ENCODE measurements around the gene ME1.
"Not testable (repeated sequence)": the region's sequence is repeated elsewhere in the genome, so short reads cannot be mapped to it uniquely, and the experiment has no call there.

The ME1 gene

DNA sequence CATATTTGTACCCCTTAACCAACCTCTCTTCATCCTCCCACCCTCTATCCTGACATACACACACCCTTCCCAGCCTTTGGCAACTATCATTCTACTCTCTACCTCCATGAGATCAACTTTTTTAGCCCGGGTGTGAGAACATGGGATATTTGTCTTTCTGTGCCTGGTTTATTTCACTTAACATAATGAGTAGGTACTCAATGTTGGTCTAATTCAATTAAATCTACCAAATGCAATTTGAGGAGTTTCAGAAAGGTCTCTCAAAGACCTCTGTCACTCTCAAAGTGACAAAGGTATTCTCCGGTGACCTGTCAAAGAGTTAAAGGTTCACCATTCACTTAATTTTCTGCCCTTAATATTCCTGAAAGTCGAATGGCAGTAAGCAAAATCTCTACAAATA, 87.7 kb downstream of the ME1 start:
- DNase-seq: no peak

DNA sequence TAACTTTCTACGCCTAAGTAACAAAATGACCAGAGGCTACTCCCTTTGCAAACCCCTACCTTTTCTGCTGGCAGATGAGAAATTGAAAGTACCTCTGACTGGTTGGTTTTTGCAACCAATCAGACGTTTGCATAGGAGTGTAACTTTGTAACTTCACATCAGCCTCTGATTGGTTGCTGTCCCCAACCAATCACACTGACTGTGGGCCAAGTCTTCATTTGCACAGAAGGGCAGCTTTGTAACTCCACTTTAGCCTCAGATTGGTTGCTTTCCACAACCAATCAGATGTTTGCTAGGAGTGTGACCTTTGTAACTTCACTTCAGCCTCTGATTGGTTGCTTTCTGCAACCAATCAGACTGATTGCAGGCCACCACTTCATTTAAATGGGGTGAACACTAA, 89.1 kb downstream of the ME1 start:
- no peak for DNase-seq

DNA sequence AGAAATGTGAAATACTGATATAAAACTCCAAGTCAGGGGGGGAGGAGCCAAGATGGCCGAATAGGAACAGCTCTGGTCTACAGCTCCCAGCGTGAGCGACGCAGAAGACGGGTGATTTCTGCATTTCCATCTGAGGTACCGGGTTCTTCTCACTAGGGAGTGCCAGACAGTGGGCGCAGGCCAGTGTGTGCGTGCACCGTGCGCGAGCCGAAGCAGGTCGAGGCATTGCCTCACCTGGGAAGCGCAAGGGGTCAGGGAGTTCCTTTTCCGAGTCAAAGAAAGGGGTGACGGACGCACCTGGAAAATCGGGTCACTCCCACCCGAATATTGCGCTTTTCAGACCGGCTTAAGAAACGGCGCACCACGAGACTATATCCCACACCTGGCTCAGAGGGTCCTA, 96.9 kb downstream of the ME1 start:
- DNase-seq: not testable (repeated sequence)

DNA sequence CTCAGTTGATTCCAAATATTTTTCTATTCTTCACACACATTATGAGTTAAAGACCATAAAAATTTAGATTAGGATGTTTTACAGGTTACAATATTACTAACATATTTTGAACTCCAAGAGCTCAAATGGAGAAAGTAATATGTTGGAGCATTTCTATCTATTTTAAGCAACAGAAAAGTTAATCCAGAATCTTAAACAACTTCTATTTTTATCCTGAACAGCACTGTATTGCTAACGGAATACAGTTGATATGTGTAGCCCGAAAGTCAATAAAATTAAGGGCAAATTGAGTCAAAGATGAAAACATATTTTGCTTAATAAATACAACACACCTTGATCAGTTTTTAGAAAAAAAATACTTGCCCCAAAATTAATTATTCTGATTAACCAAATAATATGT, 97.4 kb downstream of the ME1 start:
- DNase-seq: no peak

DNA sequence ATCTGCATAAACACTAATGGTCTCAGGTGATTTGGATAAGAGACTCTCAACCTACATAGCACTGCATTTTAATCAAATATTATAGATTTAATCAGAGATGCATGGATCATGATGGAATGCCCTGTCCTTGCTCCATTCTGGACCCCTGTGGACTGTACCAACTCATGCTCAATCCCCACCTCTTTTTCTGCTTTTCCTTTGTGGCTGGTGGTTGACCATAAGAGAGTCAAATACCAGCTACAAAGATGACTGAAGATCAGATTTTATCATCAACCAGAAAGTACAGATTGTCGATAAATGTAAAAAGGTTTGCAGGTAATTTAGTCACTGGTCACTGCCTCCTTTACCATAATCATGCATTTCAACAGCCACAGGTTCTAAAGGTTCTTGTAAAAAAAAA, 116.2 kb downstream of the ME1 start:
- no peak for DNase-seq

DNA sequence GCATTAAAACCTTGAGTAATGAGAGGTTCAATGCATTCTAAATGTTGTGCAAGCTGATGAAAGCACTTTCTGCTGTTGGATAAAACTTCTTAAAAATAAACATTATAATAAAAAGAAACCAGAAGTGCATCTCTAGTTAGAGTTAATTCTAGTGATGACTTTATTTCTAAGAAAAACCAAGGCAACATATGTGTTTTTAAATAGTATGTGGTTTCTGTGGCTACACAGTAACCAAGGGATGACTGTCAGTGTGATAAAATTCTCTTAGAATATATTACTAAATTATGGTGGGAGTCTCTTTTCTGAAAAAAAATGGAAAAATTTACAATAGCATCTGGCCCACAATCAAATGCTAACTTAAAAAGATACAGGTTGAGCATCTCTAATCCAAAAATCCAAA, 117.0 kb downstream of the ME1 start:
- DNase-seq: no peak

DNA sequence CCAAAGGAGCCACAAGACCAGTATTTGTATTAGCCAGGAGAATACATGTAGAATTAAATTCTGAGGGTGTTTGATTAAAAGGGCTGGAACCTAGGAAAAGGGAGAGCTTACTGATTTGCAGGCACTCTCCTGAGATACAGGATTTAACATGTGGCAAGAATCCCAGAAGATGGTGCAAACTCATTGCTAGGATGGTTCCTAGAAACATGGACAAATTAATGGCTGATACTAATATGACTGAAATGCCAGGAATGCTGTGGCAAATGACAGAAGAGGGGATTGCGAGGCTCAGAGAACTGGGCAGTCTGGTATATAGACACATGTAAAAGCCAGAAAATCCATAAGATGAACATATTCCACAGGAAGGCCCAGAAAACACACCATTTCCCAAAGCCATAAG, 119.6 kb downstream of the ME1 start:
- DNase-seq: no peak

DNA sequence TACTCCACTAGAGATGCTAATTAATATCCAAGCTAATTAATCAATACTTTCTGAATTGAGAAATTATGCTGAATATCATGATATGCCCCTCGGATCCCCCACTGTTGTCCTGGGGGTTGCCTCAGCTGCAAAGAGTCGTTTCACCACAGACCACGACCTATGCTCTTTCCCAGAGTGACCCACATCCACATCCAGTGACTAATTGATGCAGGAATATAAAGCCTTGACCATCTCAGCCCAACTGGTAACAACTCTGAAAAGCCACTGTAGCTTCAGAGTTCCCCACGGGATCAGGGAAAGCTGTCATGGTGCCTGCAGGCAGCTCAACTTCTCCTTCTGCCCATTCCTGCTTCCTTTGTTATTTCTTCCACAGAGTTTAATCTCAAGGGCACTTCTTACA, 120.8 kb downstream of the ME1 start:
- DNase-seq: no peak

DNA sequence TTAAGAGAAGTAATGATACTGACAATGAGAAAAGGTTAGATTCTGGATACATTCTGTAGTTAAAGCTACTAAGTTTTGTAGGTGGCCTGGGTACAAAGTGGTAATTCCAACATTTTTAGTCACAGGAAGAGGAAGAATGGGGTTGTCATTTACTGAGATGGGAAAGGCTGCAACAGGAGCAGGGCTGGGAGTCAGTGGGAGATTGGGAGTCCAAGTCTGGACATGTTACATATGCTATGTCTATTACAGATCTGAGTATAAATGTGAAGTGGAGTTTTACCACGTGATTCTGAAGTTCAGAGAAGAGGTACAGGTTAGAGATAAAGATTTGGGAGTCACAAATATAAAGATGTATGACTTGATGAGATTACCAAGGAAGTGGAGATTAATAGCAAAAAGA, 121.5 kb downstream of the ME1 start:
- DNase-seq: no peak

DNA sequence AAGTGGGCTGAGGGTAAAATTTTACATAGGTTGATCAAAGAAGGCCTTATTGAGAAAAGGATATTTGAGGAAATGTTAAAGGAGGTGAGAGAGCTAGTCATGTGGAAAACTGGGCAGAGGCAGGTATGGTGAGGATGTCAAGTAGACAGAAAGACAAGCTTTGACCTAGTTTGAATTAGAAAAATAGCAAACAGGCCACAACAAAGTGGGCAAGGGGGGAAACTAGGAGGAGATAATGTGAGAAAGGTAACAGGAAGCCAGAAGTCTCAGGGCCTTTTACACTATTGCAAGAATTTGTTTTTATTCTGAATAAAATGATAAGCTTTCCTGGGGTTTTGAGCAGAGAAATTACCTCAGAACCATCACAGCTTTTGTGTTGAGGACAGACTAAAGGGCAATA, 122.0 kb downstream of the ME1 start:
- DNase-seq: no peak

DNA sequence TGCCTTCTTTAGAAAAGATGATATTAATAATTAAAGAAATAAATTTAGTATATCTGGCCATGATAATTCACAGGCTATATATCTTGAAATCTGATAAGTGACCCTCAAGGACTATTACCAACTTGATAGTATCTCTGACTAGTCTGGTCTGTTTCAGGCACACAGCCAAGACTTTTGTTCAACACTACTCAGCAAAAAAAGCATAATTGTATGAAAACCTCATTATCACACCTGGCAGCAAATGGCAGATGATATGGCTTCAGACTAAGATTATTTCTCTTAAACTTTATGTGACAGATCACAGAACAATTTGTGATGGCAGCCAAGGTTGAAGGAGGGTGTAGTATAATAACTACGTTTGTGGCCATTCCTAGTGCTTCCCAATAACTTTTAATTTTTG, 123.0 kb downstream of the ME1 start:
- DNase-seq: no peak

DNA sequence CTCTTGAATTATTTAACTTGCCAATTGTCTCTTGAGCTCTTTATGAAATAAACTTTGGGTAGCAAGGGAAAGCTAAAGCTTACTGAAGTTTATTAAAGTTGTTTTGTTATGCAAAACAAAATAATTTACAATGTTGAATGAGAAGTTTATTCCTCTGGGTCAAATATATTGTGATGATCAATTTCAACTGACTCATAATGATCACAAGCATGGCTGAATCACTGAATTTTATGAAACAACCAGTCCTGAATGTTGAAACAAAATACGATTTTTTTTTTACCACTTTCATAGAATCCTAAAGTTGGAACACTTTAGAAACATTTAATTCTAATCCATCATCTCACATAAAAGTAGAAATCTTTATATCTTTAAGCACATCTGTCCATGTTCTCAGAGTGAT, 127.4 kb downstream of the ME1 start:
- DNase-seq: no peak

DNA sequence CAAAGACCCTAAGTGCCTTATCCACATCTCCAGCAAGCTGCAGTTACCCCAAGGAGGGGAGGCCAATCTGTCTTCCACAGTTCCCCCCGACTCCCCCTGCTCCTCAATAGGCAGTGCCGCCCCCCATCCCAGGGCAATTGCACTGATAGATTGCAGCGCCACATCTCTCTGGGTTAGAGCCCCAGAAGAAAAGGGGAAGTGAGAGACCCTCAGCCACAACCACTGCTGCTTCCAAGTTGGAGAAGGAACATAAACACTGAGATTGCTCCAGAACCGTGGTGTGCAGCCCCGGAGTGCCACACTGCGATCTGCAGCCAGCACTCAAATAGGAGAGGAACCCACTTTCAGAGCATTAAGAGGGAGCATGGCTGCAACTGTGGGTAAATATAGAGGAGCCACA, 136.2 kb downstream of the ME1 start:
- DNase-seq: no peak

DNA sequence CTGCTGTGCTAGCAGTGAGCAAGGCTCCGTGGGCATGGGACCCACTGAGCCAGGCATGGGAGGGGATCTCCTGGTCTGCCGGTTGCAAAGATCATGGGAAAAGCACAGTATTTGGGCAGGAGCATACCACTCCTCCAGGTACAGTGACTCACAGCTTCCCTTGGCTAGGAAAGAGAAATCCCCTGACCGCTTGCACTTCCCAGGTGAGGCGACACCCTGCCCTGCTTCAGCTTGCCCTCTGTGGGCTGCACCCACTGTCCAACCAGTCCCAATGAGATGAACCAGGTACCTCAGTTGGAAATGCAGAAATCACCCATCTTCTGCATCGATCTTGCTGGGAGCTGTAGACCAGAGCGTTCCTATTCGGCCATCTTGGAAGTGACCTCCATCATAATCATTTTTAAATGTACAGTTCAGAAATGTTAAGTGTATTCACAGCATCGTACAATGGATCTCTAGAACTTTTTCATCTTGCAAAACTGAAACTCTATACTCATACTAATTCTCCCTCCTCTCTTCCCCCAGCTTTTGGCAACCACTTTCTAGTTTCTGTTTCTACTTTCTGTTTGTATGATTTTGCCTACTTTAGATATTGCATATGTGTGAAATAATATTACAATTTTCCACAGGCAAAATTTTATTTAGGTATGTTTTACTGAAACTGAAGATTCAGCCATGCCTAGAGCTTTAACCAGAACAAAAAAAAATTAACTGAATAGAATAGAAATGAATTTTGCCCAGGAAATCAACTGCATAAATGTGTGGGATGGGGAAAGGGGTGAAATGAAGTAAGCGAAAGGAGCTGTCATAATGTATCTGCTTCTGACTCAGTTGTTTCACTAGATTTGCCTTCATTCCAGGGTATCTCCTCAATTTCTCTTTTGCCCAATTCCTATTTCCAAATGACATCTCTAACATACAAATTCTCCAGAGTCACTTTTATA, 137.7 kb downstream of the ME1 start:
- no peak for DNase-seq

DNA sequence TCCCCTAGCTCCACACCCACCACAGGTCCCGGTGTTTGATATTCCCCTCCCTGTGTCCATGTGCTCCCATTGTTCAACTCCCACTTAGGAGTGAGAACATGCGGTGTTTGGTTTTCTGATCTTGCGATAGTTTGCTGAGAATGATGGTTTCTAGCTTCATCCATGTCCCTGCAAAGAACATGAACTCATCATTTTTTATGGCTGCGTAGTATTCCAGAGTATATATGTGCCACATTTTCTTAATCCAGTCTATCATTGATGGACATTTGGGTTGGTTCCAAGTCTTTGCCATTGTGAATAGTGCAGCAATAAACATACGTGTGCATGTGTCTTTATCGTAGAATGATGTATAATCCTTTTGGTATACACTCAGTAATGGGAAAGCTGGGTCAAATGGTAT, 143.6 kb downstream of the ME1 start:
- not testable (repeated sequence) for DNase-seq

DNA sequence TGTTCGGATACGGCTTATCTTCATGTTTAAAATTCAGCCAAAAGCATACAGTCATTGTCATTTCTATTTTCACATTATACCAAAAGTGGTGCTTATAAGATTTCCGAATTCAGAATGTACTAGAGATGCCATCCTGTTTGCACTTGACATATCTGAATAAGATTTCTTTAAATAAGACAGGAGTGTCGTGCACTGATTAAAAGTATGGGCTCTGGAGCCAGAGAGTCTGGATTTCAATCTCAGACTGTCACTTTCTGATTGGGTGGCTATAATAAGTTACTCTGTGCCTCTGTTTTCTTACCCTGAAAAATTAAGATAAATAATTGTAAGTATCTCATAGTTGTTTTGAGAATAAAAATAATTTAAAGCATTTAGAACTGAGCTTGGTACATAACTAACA, 144.9 kb downstream of the ME1 start:
- no peak for DNase-seq

DNA sequence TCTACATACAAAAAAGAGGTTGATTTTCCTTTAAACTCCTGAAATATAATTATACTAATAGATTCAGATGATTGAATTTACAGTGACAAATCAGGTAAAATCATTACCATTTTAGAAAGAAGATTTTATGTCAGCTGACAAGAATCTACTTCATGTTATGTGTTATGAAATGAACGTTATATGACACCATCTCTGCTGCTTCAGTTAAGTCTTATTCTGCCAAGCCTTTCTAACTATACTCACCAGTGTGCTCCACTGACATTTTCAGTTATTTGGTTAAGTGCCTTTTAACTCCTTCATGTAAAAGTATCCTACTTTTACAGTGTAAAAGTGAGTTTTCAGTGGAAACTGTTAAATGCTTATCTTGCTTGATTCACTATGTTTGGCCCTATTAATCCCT, 157.3 kb downstream of the ME1 start:
- no peak for DNase-seq

DNA sequence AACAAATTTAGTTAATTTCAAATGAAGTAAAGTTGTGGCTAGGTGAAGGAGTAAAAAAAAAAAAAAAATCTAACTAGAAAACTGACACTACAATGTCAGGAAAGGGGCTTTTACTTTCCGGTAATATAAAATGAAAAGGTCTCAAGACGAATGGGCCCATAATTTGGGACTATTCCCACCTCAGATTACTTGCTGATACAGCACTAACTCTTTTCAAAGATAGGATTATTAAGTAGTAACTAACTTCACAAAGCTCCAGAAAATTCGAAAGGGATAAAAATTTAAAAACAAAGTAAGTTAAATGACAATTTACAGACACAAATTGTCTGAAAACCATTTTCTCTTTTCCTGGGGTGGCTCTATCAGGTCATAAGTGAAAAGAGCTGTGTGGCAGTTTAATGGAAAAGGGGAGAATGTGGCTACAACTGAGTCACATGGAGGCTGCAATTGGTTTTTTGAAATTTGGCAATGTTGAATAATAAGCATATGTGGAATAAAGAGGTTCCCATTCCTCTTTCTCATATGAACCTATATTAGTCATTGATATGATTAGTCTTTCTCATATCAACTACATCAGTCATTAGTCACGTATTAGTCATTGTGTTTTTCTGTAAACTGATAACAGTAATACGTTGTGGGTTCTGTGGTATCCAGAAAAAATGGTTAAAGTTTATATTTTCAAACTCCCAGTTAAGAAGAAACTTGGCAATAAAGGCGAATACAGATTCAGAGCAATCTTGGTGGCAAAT, 159.7 kb downstream of the ME1 start:
- no peak for DNase-seq

DNA sequence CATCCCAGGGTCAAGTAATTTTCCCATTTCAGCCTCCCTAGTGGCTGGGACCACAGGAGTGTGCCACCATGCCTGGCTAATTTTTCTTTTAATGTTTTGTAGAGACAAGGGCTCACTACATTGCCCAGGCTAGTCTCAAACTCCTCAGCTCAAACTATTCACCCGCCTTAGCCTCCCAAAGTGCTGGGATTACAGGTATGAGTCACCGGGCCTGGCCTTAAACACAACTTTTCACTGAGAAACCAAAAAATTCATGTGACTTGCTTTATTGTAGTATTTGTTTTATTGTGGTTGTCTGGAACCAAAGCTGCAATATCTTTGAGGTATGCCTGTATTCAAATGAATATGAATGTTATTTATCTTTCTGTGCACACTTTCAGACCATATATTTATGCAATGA, 165.5 kb downstream of the ME1 start:
- no peak for DNase-seq

DNA sequence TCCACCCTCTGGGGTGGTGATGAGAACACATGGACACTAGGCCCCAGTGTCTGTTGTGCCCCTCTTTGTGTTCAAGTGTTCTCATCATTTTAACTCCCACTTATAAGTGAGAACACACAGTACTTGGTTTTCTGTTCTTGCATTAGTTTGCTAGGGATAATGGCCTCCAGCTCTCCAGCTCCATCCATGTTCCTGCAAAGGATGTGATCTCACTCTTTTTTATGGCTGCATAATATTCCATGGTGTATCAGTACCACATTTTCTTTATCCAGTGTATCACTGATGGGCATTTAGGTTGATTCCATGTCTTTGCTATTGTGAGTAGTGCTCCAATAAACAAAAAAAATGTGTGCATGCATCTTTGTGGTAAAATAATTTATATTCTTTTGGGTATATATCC, 170.3 kb downstream of the ME1 start:
- DNase-seq: no peak

DNA sequence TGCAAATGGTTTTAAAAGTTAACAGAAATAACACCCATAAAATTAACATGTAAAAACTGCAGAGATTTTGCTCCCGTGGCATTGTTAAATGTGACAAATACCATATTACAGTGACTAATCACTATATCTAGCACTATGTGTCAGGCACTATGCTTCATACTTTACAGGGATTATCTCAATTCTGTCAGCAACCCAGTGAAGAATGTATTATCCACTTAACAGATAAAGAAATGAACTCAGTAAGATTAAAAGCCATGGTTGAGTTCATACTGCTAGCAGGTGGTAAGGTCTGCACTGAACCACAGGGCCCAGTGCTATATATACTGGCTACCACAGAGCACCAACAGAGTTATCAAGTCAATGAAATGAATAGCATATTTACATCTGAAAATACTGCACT, 172.3 kb downstream of the ME1 start:
- no peak for DNase-seq

DNA sequence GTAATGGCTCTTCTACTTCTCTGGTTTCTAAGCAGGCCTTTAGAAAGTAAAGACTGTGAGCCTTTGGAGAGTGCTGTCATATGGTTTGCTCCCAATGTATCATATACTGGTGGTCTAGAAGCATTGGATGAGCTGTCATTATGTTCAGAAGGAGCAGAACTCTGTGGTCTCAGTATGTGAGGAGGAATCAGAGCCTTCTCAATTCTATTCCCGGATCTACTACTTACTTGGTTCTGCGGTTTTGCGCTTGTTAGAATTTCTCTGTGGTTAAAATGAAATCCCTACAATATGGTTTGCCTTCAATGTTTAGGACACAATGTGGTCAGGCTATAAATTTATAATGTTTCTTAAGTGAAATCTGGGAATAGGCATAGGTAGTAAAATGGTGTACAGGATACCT, 173.1 kb downstream of the ME1 start:
- DNase-seq: no peak

DNA sequence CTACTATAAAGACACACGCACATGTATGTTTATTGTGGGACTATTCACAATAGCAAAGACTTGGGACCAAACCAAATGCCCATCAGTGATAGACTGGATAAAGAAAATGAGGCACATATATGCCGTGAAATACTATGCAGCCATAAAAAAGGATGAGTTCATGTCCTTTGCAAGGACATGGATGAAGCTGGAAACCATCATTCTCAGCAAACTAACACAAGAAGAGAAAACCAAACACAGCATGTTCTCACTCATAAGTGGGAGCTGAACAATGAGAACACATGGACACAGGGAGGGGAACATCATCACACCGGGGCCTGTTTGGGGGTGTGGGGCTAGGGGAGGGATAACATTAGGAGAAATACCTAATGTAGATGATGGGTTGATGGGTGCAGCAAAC, 174.1 kb downstream of the ME1 start:
- not testable (repeated sequence) for DNase-seq

DNA sequence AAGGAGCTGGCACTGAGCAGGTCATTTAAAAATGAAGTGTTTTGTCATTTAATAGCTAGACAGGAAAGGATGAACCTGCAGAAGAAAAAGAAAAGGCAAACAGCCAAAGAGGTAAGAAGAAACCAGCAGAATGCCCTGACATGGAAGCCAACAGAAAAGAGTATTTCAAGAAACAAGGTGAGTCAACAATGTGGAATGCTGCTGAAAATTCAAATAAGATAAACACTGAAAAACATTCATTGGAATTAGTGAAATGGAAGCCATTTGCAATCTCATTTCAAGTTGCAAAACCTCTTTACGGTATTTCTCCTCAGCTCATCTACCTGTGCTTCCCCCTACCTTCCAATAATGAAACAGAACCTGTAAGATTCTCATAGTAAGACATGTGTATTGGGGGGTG, 178.1 kb downstream of the ME1 start:
- no peak for DNase-seq

DNA sequence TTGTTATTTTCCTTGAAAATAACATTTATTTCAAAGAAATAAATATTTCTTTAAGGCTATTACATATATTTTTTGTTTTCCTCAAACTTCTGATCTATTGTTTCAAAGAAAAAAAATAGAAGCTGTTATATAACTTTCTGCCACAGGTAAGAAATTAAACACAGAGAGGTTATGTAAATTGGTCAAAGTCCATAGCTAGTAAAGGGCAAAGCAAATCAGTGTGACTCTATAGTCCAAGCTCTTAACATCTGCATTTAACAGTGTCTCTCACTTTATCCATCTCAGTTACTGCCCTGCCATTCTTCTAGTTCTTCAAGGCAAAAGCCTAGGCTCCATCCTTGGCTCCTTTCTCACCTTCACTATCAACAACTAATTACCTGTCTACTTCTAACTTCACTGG, 180.6 kb downstream of the ME1 start:
- DNase-seq: no peak

All from NCI-H1436 (cell line).